HepG2 (cell line): Measurements from ENCODE around the gene STK36. TPM values are rescaled to one million over a fixed set of nuclear protein-coding genes. Genes with fewer than 3 reads are reported as not detected.

ENCODE experiments used
- FOXA1 ChIP-seq, 2 experiments: fragments of 450-650 bp in 1 of 2; sonication (generic) in 1 of 2; formaldehyde crosslinking in 1 of 2; IDR thresholded peaks; 2 replicates each; pipeline versions ENCODE4 v1.4.0 to v1.6.1; 2016 to 2020; ENCODE audit warnings: missing genetic modification reagents in 1 of 2
- FOXJ3 ChIP-seq: sonication (generic); formaldehyde crosslinking; IDR thresholded peaks from 2 replicates; pipeline ENCODE4 v1.4.0; 2020; ENCODE audit warnings: missing genetic modification reagents, mild to moderate bottlenecking, borderline replicate concordance
- GLI4 ChIP-seq: sonication (generic); formaldehyde crosslinking; IDR thresholded peaks from 2 replicates; pipeline ENCODE4 v1.5.1; 2020; ENCODE audit warnings: missing genetic modification reagents, mild to moderate bottlenecking, moderate library complexity, borderline replicate concordance
- GLMP ChIP-seq: sonication (generic); formaldehyde crosslinking; IDR thresholded peaks from 2 replicates; pipeline ENCODE4 v1.9.0; 2021; ENCODE audit warnings: missing genetic modification reagents, mild to moderate bottlenecking, borderline replicate concordance
- HMG20B ChIP-seq: conservative IDR thresholded peaks from 2 replicates; pipeline ENCODE4 v1.6.1; 2016; ENCODE audit warnings: missing genetic modification reagents, missing compliant biosample characterization
- MXI1 ChIP-seq: IDR thresholded peaks from 3 replicates; pipeline ENCODE4 v1.6.1; 2012; ENCODE audit warnings: low read depth, low read length, inconsistent platforms, borderline replicate concordance
- PHF5A ChIP-seq: IDR thresholded peaks from one replicate; pipeline ENCODE4 v1.6.1; 2018; ENCODE audit warnings: low read depth, missing genetic modification reagents; ENCODE audit not compliant: unreplicated experiment
- PTBP1 ChIP-seq: fragments of 200-400 bp; formaldehyde crosslinking; IDR thresholded peaks from 2 replicates; pipeline ENCODE4 v1.6.1; 2018; ENCODE audit warnings: low read length, low read depth; ENCODE audit not compliant: poor library complexity, severe bottlenecking
- REXO4 ChIP-seq: sonication (generic); formaldehyde crosslinking; IDR thresholded peaks from 2 replicates; pipeline ENCODE4 v1.8.0; 2022; ENCODE audit warnings: missing genetic modification reagents, mild to moderate bottlenecking, borderline replicate concordance
- THRA ChIP-seq: sonication (generic); formaldehyde crosslinking; IDR thresholded peaks from 2 replicates; pipeline ENCODE4 v1.4.0; 2020; ENCODE audit warnings: missing genetic modification reagents, borderline replicate concordance
- TP53 ChIP-seq: sonication (generic); formaldehyde crosslinking; conservative IDR thresholded peaks from 2 replicates; pipeline ENCODE4 v1.4.0; 2020; ENCODE audit warnings: missing genetic modification reagents
- ZBTB10 ChIP-seq: sonication (generic); formaldehyde crosslinking; IDR thresholded peaks from 2 replicates; pipeline ENCODE4 v1.4.0; 2020; ENCODE audit warnings: missing genetic modification reagents, borderline replicate concordance
- ZNF18 ChIP-seq: sonication (generic); formaldehyde crosslinking; IDR thresholded peaks from 2 replicates; pipeline ENCODE4 v1.8.0; 2022; ENCODE audit warnings: mild to moderate bottlenecking, missing genetic modification reagents; ENCODE audit not compliant: insufficient replicate concordance
- ZNF296 ChIP-seq: sonication (generic); formaldehyde crosslinking; conservative IDR thresholded peaks from 2 replicates; pipeline ENCODE4 v1.5.0; 2020; ENCODE audit warnings: mild to moderate bottlenecking, missing genetic modification reagents
- ZNF510 ChIP-seq: sonication (generic); formaldehyde crosslinking; IDR thresholded peaks from 2 replicates; pipeline ENCODE4 v1.4.0; 2020; ENCODE audit warnings: low read depth, mild to moderate bottlenecking, missing genetic modification reagents
- ZNF547 ChIP-seq: sonication (generic); formaldehyde crosslinking; IDR thresholded peaks from 2 replicates; pipeline ENCODE4 v1.5.1; 2020; ENCODE audit warnings: mild to moderate bottlenecking, missing genetic modification reagents
- ZNF580 ChIP-seq: IDR thresholded peaks from 2 replicates; pipeline ENCODE4 v1.6.1; 2016; ENCODE audit warnings: low read depth, borderline replicate concordance
- polyA plus RNA-seq, 8 experiments: library from polyadenylated mRNA; depleted of rRNA in 3 of 8; stranded (reverse) in 7 of 8; unstranded in 1 of 8; fragments of >200 nt; fragmentation: Illumina TruSeq in 4 of 8; extraction: Trizol in 4 of 8; gene quantifications; 2 replicates each; pipeline versions ENCODE4 v1.2.1 to v1.2.3, GENCODE V29; 2011 to 2016; ENCODE audit warnings: low read depth in 4 of 8, missing spikeins in 1 of 8, mixed read lengths in 1 of 8; ENCODE audit not compliant: insufficient read depth in 1 of 8
- total RNA-seq, 5 experiments: library from RNA; depleted of rRNA; stranded (reverse); fragments of >200 nt; fragmentation: Illumina TruSeq; extraction: Trizol; gene quantifications; 2 replicates each; pipeline ENCODE4 v1.2.3, GENCODE V29; 2016; ENCODE audit warnings: low read depth in 1 of 5
- TF ChIP-seq, protein P1 (sequence below): sonication (generic); formaldehyde crosslinking; IDR thresholded peaks from 2 replicates; pipeline ENCODE4 v1.4.0; 2020; ENCODE audit warnings: mild to moderate bottlenecking, missing genetic modification reagents

STK36 gene
- total and polyA plus RNA-seq, 2 of the 13 experiments (the other 11 are each of a cell fraction or from before 2014, with no cell fraction given): 45.9 to 83.5 TPM

DNA sequence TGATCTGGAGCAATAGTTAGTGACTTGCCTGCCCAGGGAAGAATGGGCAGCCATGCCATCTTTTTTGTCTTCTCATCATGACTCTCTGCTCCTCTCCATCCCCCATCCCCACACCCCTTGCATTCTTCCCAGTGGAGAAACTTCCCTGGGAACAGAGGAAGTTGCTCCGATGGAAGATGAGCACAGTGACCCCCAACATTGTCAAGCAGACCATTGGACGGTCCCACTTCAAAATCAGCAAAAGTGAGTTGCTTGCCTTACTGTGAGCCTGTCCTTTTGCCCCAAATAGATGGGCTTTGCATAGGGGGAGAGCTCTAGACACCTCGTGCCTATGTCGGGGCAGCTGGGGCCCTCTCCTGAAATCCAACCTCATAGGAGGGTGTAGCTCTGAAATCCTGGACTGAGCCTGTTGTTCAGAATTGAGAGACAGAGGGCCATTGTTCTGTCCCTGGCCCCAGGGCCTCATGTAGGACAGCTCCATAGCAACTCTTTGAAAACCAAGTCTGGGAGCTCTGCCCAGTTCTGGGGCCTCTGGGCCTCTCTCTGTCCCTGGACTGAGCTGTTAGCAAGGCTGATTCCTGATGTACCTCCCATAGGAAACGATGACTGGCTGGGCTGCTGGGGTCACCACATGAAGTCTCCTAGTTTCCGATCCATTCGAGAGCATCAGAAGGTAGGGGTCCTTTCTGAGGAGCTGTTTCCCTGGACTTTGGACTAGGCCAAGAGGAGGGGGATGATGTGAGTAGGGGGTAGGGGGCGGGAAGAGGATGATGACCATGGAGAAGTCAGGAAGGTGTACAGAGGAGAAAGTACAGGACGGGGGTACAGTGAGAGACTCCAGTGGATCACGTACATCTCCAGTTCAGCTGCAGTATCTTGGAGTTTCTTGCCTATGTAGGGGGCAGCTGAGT, 73.9 kb downstream of the STK36 start (continued):
- TF ChIP-seq ZBTB10 (peak; percentile 31; the same call in 1 of the 2 replicates), FOXA1 (IDR thresholded peaks at IDR 0.05) (no peak), FOXA1 (CRISPR knock-in tag; IDR thresholded peaks at IDR 0.05) (peak; percentile 19; the same call in 1 of the 2 replicates), ZNF547 (CRISPR knock-in tag) (peak; percentile 69), PTBP1 (no peak), ZNF580 (CRISPR knock-in tag) (no peak), ZNF296 (CRISPR knock-in tag) (peak; percentile 56; the same call in 1 of the 2 replicates), GLMP (CRISPR knock-in tag) (no peak), REXO4 (CRISPR knock-in tag) (no peak), TP53 (CRISPR knock-in tag) (no peak), THRA (peak; percentile 67), MXI1 (peak; percentile 66; the same call in 1 of the 3 replicates), HMG20B (peak; percentile 62; the same call in 1 of the 2 replicates), ZNF510 (peak; percentile 79; the same call in 1 of the 2 replicates), ZNF18 (CRISPR knock-in tag) (no peak), FOXJ3 (peak; percentile 78; the same call in 1 of the 2 replicates), PHF5A (CRISPR knock-in tag) (peak; percentile 77), GLI4 (CRISPR knock-in tag) (no peak)
- TF ChIP-seq, protein P1, sequence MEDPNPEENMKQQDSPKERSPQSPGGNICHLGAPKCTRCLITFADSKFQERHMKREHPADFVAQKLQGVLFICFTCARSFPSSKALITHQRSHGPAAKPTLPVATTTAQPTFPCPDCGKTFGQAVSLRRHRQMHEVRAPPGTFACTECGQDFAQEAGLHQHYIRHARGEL (CRISPR knock-in tag): no peak
